Keratinocyte (primary cell): ENCODE data around the gene CATSPERZ.

ENCODE experiments used
- CTCF ChIP-seq, 3 experiments: IDR thresholded peaks in 1 of 3; conservative IDR thresholded peaks in 1 of 3; optimal IDR thresholded peaks in 1 of 3; 2 replicates in 2 of 3; 3 replicates in 1 of 3; pipeline versions ENCODE3 to v1.5.1; 2011; ENCODE audit warnings: low read length in 3 of 3, mild to moderate bottlenecking in 3 of 3, moderate library complexity in 2 of 3, control low read depth in 1 of 3, inconsistent platforms in 1 of 3; ENCODE audit not compliant: insufficient read depth in 2 of 3; ENCODE audit errors: extremely low read depth in 1 of 3
- EZH2 ChIP-seq: IDR thresholded peaks from one replicate; pipeline ENCODE4 v1.6.1; 2012; ENCODE audit warnings: inconsistent platforms, mild to moderate bottlenecking, low read length, moderate library complexity

DNA sequence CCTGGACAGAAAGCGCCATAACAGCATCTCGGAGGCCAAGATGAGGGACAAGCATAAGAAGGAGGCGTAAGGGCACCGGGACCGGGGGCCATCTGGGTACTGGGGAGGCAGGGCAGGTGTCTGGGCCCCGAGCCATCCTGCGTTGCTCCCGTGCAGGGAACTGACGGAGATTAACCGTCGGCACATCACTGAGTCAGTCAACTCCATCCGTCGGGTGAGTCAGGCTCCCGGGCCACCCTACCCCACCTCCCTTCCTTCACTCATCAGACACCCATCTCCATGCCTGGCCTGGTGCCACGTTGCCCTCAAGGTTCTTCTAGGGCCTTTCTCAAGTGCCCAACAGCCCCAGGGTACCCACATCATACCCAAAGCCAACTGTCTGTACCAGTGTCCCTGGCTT is 33.8 kb upstream of the CATSPERZ start:
- TF ChIP-seq CTCF (optimal IDR thresholded peaks at IDR 0.05 in 1 of 3, IDR thresholded peaks at IDR 0.05 in 1 of 3, conservative IDR thresholded peaks at IDR 0.05 in 1 of 3; ENCODE audit: extremely low read depth in 1 of 3, insufficient read depth in 2 of 3, low read length in 3 of 3) = no peak
- no peak for TF ChIP-seq EZH2
